ENCODE results near the gene HJV.

The HJV gene

GRCh38 chr1:146020058-146021049 is 1.2 kb downstream of the HJV start:
- Histone ChIP-seq H3K9ac (ENCODE audit: low read depth, low read length) (no peak overlapping the region), H3K4me1 (ENCODE audit: control insufficient read depth, insufficient read depth, low read length) (peaks cover 12% of the 10 kb centered on the region), H3K4me2 (ENCODE audit: low read length) (no peak overlapping the region), H3K36me3 (ENCODE audit: insufficient read depth, low read length) (no peaks in the 10 kb centered on the region), H3K4me3 (ENCODE audit: low read length) (no peak overlapping the region), H3K9me3 (replicated peaks; ENCODE audit: low read length) (no peaks in the 10 kb centered on the region), H3K27me3 (ENCODE audit: control insufficient read depth, insufficient read depth, low read length) (peaks cover 35% of the 10 kb centered on the region)

DNA sequence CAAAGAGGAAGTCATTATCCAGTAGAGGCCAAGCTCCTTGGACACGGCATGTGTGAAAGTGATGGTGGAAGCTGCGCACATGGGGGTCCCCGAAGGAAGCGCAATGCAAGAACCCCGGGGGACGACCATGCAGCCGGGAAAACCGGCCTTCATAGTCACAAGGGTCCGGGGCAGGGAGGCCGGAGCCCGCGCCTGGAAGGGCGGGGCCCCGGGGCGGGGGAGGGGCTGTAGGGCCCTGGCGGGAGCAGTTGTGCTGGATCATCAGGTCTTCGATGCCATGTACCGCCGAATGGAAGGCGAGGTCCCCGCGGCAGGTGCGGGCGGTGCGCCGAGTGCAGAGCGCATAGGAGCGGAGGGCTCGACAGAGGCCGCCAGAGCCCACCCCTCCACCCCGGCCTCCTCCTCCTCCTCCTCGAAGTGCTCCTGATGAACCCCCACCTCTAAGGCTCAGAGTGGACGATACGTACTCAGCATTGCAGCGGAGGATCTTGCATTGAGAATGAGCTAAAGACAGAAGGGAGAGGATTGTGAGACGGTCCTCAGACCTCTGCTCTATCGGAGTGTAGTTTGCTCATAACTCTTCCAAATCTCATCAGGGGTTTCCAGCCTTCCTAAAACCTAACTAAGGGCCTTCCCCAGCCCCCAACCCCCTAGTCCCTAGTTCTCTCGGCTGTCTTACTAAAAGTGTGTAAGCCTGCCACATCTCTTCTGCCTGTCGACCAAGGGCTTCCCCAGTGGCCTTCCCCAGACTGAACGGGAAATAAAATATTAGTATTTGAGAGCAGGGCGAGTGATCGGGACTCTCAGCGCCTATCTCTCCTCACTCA is 2.1 kb downstream of the HJV start:
- Histone ChIP-seq H3K9ac (ENCODE audit: low read depth, low read length) (no peak overlapping the region), H3K4me1 (ENCODE audit: control insufficient read depth, insufficient read depth, low read length) (peaks cover 12% of the 10 kb centered on the region), H3K9me3 (replicated peaks; ENCODE audit: low read length) (no peaks in the 10 kb centered on the region), H3K4me2 (ENCODE audit: low read length) (no peak overlapping the region), H3K27me3 (ENCODE audit: control insufficient read depth, insufficient read depth, low read length) (peaks cover 35% of the 10 kb centered on the region), H3K4me3 (ENCODE audit: low read length) (no peak overlapping the region), H3K36me3 (ENCODE audit: insufficient read depth, low read length) (no peaks in the 10 kb centered on the region)

DNA sequence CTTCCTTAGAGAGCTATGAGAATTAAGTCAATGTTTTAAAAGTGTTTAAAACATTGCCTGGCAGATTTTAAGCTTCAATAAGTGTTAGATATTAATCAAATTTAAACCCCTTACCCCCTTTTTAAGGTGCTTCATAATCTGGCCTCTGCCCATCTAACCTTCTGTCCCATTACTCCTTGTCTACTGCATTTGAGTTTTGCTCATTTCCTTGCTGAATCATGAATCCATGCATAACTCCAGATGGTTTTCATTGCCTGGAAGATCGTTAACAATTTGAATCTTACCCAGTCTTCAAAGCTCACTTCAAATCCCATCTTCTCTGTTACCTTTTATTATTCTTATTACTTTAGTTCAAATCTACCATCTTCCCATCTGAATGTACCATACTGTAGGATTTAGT is 4.6 kb downstream of the HJV start:
- H3K36me3 ChIP-seq (ENCODE audit: insufficient read depth, low read length), result no peaks in the 10 kb centered on the region
- no peak overlapping the region for H3K4me2 ChIP-seq (ENCODE audit: low read length)
- no peak overlapping the region for H3K4me3 ChIP-seq (ENCODE audit: low read length)
- peaks cover 20% of the 10 kb centered on the region for H3K4me1 ChIP-seq (ENCODE audit: control insufficient read depth, insufficient read depth, low read length)
- H3K9me3 ChIP-seq (replicated peaks; ENCODE audit: low read length), result no peaks in the 10 kb centered on the region
- H3K27me3 ChIP-seq (ENCODE audit: control insufficient read depth, insufficient read depth, low read length), result peaks cover 35% of the 10 kb centered on the region
- no peak overlapping the region for H3K9ac ChIP-seq (ENCODE audit: low read depth, low read length)

GRCh38 chr1:146013559-146013922 is 8.0 kb downstream of the HJV start:
- Histone ChIP-seq H3K4me2 (ENCODE audit: low read length) (no peak overlapping the region), H3K27me3 (ENCODE audit: control insufficient read depth, insufficient read depth, low read length) (peaks cover 11% of the 10 kb centered on the region), H3K4me1 (ENCODE audit: control insufficient read depth, insufficient read depth, low read length) (peaks cover 8% of the 10 kb centered on the region), H3K9ac (ENCODE audit: low read depth, low read length) (no peak overlapping the region), H3K9me3 (replicated peaks; ENCODE audit: low read length) (no peaks in the 10 kb centered on the region), H3K36me3 (ENCODE audit: insufficient read depth, low read length) (no peaks in the 10 kb centered on the region), H3K4me3 (ENCODE audit: low read length) (no peak overlapping the region)

DNA sequence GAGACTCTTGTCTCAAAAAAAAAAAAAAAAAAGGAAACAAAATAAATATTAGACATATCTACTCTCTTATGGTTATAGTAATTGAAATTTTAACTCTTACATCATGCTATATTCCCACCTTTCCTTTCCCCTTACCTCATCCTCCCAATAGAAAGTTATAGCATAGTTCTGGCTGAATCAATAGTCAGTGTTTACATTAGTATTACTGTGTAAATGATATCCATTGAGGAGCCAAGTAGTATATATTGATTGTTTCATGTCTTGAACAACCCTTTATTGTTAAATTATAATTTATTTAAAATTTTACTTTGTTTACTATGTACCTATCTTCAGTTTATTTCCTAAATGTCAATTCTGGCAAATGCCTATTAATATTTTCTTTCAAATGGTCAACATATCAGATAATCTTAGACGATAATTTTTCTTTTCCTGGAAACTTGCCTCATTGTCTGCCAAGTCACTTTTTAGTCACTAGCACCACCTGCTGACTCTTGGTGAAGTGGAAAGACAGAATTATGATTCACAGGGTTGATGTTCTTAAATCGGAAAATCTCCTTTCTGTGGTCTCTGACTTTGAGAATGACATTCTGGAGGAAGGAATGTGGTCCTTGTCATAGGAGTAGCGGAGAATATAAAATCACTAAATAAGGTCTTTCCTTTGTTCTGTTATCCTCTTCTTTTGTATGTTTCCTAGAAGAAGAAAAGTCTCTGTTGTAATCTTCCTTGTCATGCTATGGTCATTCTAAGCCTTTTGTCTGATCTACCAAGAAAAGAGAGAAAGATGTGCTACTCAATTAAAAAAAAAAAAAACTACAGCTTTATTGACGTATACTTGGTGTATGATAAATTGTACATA is 8.6 kb downstream of the HJV start:
- Histone ChIP-seq H3K36me3 (ENCODE audit: insufficient read depth, low read length) (no peaks in the 10 kb centered on the region), H3K4me3 (ENCODE audit: low read length) (no peak overlapping the region), H3K4me2 (ENCODE audit: low read length) (peak overlapping the region; percentile 32), H3K4me1 (ENCODE audit: control insufficient read depth, insufficient read depth, low read length) (peaks cover 8% of the 10 kb centered on the region), H3K9me3 (replicated peaks; ENCODE audit: low read length) (no peaks in the 10 kb centered on the region), H3K9ac (ENCODE audit: low read depth, low read length) (peak overlapping the region; percentile 19), H3K27me3 (ENCODE audit: control insufficient read depth, insufficient read depth, low read length) (peaks cover 7% of the 10 kb centered on the region)

GRCh38 chr1:146010126-146010738 is 11.3 kb downstream of the HJV start:
- Histone ChIP-seq H3K4me2 (ENCODE audit: low read length) (no peak overlapping the region), H3K27me3 (ENCODE audit: control insufficient read depth, insufficient read depth, low read length) (no peaks in the 10 kb centered on the region), H3K4me3 (ENCODE audit: low read length) (no peak overlapping the region), H3K36me3 (ENCODE audit: insufficient read depth, low read length) (no peaks in the 10 kb centered on the region), H3K9ac (ENCODE audit: low read depth, low read length) (no peak overlapping the region), H3K9me3 (replicated peaks; ENCODE audit: low read length) (no peaks in the 10 kb centered on the region), H3K4me1 (ENCODE audit: control insufficient read depth, insufficient read depth, low read length) (peaks cover 16% of the 10 kb centered on the region)

GRCh38 chr1:146007489-146008133 is 13.9 kb downstream of the HJV start:
- no peaks in the 10 kb centered on the region for H3K27me3 ChIP-seq (ENCODE audit: control insufficient read depth, insufficient read depth, low read length)
- H3K9me3 ChIP-seq (replicated peaks; ENCODE audit: low read length), result no peaks in the 10 kb centered on the region
- H3K4me3 ChIP-seq (ENCODE audit: low read length), result no peak overlapping the region
- H3K4me1 ChIP-seq (ENCODE audit: control insufficient read depth, insufficient read depth, low read length), result peaks cover 10% of the 10 kb centered on the region
- no peak overlapping the region for H3K9ac ChIP-seq (ENCODE audit: low read depth, low read length)
- no peak overlapping the region for H3K4me2 ChIP-seq (ENCODE audit: low read length)
- no peaks in the 10 kb centered on the region for H3K36me3 ChIP-seq (ENCODE audit: insufficient read depth, low read length)

- Histone ChIP-seq H3K4me3 (ENCODE audit: low read length) (no peak overlapping the region), H3K4me2 (ENCODE audit: low read length) (no peak overlapping the region), H3K9me3 (replicated peaks; ENCODE audit: low read length) (no peaks in the 10 kb centered on the region), H3K27me3 (ENCODE audit: control insufficient read depth, insufficient read depth, low read length) (no peaks in the 10 kb centered on the region), H3K9ac (ENCODE audit: low read depth, low read length) (no peak overlapping the region), H3K36me3 (ENCODE audit: insufficient read depth, low read length) (no peaks in the 10 kb centered on the region), H3K4me1 (ENCODE audit: control insufficient read depth, insufficient read depth, low read length) (peaks cover 29% of the 10 kb centered on the region)
Observed at GRCh38 chr1:146001709-146002108, 19.8 kb downstream of the HJV start.

DNA sequence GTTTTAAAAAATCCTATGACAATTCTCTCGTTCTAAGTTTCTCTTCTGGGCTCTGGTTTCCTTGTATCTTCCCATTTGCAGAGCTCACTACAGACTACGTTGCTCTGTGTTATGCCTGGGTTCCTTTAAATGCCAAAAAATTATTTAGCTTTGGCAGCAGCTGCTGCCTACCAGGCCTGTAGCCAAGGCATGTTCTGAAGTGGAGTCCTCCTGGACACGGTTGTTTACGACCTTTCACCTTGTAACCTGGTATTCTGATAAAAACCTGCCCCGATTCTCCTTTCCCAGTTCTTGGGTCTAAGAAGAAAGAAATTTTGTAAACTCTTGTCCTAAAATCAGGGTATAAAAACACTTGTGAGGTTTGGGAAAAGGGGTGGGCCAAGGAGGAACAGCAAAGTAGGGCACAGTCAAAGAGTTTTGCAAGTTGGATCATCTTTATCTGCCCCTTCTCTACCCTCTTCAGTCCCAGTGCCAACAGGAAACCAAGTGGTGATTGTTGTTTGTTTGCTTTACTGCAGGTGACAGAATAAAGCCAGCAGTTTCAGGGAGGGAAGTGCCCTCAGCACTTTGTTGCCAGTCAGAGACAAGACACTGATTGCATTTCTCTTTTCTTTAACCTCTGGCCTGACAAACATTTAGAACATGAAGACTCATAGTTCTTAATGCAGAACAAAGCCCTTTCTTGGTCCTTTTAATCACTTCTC is 22.1 kb downstream of the HJV start:
- peaks cover 30% of the 10 kb centered on the region for H3K4me1 ChIP-seq (ENCODE audit: control insufficient read depth, insufficient read depth, low read length)

DNA sequence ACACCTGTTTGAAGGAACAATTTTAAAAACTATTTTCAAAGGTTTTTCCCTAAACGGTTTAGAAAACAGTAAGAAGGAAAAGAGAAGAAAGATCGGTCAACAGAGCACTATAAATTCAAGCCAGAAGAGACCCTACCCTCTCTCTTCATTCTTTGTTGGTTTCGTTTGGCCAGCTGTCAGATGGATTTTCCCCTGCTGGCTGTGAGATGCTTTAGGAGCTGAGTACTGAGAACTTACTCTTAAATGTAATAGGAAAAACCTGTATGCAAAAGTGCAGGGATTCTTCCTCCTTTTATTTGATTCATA is 23.9 kb downstream of the HJV start:
- peak overlapping the region; percentile 92 for H3K4me2 ChIP-seq (ENCODE audit: low read length)
- H3K4me1 ChIP-seq (ENCODE audit: control insufficient read depth, insufficient read depth, low read length), result peaks cover 44% of the 10 kb centered on the region
- H3K27me3 ChIP-seq (ENCODE audit: control insufficient read depth, insufficient read depth, low read length), result no peaks in the 10 kb centered on the region
- H3K9ac ChIP-seq (ENCODE audit: low read depth, low read length), result no peak overlapping the region
- peak overlapping the region; percentile 97 for H3K4me3 ChIP-seq (ENCODE audit: low read length)
- no peaks in the 10 kb centered on the region for H3K9me3 ChIP-seq (replicated peaks; ENCODE audit: low read length)
- peaks cover 22% of the 10 kb centered on the region for H3K36me3 ChIP-seq (ENCODE audit: insufficient read depth, low read length)

More for the DNA sequence above, 22.1 kb downstream of the HJV start:
- H3K36me3 ChIP-seq (ENCODE audit: insufficient read depth, low read length), result peaks cover 5% of the 10 kb centered on the region
- H3K4me3 ChIP-seq (ENCODE audit: low read length), result no peak overlapping the region
- H3K27me3 ChIP-seq (ENCODE audit: control insufficient read depth, insufficient read depth, low read length), result no peaks in the 10 kb centered on the region
- no peaks in the 10 kb centered on the region for H3K9me3 ChIP-seq (replicated peaks; ENCODE audit: low read length)
- no peak overlapping the region for H3K9ac ChIP-seq (ENCODE audit: low read depth, low read length)
- H3K4me2 ChIP-seq (ENCODE audit: low read length), result no peak overlapping the region
